ENCODE measurements around the gene NDEL1. TPM values are rescaled to one million over a fixed set of nuclear protein-coding genes. Genes with fewer than 3 reads are reported as not detected.
A peak's percentile ranks its signal among the peaks of the same experiment; 100 is the strongest.

NDEL1 gene
- total and polyA plus RNA-seq, 9 of the 15 experiments (the other 6 are each of a cell fraction or from before 2014, with no cell fraction given): 0.86 to 30.5 (median 22.7) TPM

DNA sequence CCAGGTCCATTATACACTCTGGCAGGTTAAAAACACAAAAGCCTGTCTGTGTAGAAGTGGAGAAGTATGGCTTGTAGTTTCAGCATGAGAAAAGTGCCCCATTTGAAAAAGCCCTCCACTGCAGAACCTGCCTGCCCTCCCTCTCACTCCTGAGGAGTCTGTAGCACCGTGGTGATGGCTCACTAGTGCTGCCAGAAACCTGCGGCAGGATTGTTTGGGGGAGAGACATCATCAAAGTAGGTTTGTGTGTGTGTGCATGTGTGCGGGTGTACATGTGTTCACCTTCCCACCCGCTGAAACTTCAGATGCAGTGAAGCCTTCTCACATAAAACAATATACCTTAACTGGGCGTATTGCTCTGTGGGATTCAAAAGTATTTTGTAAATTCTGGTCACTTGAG lies 26.9 kb downstream of the NDEL1 start (continued):
- TF ChIP-seq, protein P1, sequence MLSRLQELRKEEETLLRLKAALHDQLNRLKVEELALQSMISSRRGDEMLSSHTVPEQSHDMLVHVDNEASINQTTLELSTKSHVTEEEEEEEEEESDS (CRISPR knock-in tag; IDR thresholded peaks at IDR 0.05): no peak
- no peak for TF ChIP-seq CHD2 (IDR thresholded peaks at IDR 0.05; ENCODE audit: low read depth, low read length)

GRCh38 chr17:8463099-8463498 lies 27.4 kb downstream of the NDEL1 start:
- no peak for FAIRE-seq

GRCh38 chr17:8464941-8465340 lies 29.3 kb downstream of the NDEL1 start:
- no peaks in the 10 kb centered on the region for H3K79me2 ChIP-seq (ENCODE audit: control insufficient read depth, insufficient read depth, low read length)
- no peak for ATAC-seq
- no peaks in the 10 kb centered on the region for H4K20me1 ChIP-seq (replicated peaks; ENCODE audit: control insufficient read depth, insufficient read depth, low read length)
- no peak overlapping the region for H3K4me3 ChIP-seq
- no peak overlapping the region for H2AFZ ChIP-seq (ENCODE audit: low read depth, low read length)
- H3K9ac ChIP-seq (ENCODE audit: insufficient read depth in 1 of 2, low read depth in 2 of 2, low read length in 2 of 2): no peak overlapping the region
- no peak overlapping the region for H3K4me2 ChIP-seq (ENCODE audit: insufficient read depth, low read length)
- no peaks in the 10 kb centered on the region for H3K27me3 ChIP-seq (ENCODE audit: control insufficient read depth in 2 of 2, insufficient read depth in 2 of 2, low read length in 2 of 2)
- no TSS peak for BruUV-seq (replicated peaks)
- ChIA-PET POLR2A (interaction anchor here (1.2 kb wide), 1 partner anchor 28 kb away, joined by 3 read pairs; no protein-coding TSS in a partner anchor), CTCF (ENCODE audit: low intra/inter-chr PET ratio) (no interaction called here)
- H3K9me3 ChIP-seq (replicated peaks; ENCODE audit: control insufficient read depth, insufficient read depth, low read depth, low read length): no peaks in the 10 kb centered on the region
- 60% methylated on average over 3 of the region's 4 CpGs for WGBS (ENCODE audit: insufficient coverage, low coverage, missing lambda C conversion rate)
- peaks cover 64% of the 10 kb centered on the region for H3K36me3 ChIP-seq (ENCODE audit: control insufficient read depth, insufficient read depth, low read length)
- H3K27ac ChIP-seq (ENCODE audit: extremely low read depth, low read depth, low read length): no peak overlapping the region
- FAIRE-seq: no peak
- in situ Hi-C loops (cut with MboI) (no loop called here), intact Hi-C loops (cut with micrococcal nuclease) (no loop called here)
- no peak for DNase-seq (ENCODE audit: extremely low read depth in 1 of 4, low spot score in 3 of 4)
- H3K9me1 ChIP-seq (ENCODE audit: control insufficient read depth, insufficient read depth, low read length): no peaks in the 10 kb centered on the region
- peaks cover 0 to 3% of the 10 kb centered on the region in 2 experiments; a peak in 2 of 5 replicates for H3K4me1 ChIP-seq (replicated peaks in 1 of 2; ENCODE audit: control insufficient read depth in 2 of 2, insufficient read depth in 2 of 2, low read length in 2 of 2)

More at GRCh38 chr17:8463099-8463498, 27.4 kb downstream of the NDEL1 start:
- H4K20me1 ChIP-seq (replicated peaks; ENCODE audit: control insufficient read depth, insufficient read depth, low read length): no peaks in the 10 kb centered on the region; the same call in 1 of the 2 replicates
- no TSS peak for BruUV-seq (replicated peaks)
- in situ Hi-C loops (cut with MboI) (no loop called here), intact Hi-C loops (cut with micrococcal nuclease) (no loop called here)
- no peaks in the 10 kb centered on the region for H3K9me1 ChIP-seq (ENCODE audit: control insufficient read depth, insufficient read depth, low read length)
- H3K27me3 ChIP-seq (ENCODE audit: control insufficient read depth in 2 of 2, insufficient read depth in 2 of 2, low read length in 2 of 2): no peaks in the 10 kb centered on the region
- H3K36me3 ChIP-seq (ENCODE audit: control insufficient read depth, insufficient read depth, low read length): peaks cover 76% of the 10 kb centered on the region
- no peak for DNase-seq (ENCODE audit: extremely low read depth in 1 of 4, low spot score in 3 of 4)
- H3K9ac ChIP-seq (ENCODE audit: insufficient read depth in 1 of 2, low read depth in 2 of 2, low read length in 2 of 2): no peak overlapping the region
- TF ChIP-seq ZNF316 (IDR thresholded peaks at IDR 0.05) (0 out of 2 replicates have a peak, but pooled peaks have one; percentile 2), ETS2 (tag; IDR thresholded peaks at IDR 0.05; ENCODE audit: borderline replicate concordance, poor library complexity, severe bottlenecking) (no peak)
- no peaks in the 10 kb centered on the region for H3K79me2 ChIP-seq (ENCODE audit: control insufficient read depth, insufficient read depth, low read length)
- H2AFZ ChIP-seq (ENCODE audit: low read depth, low read length): no peak overlapping the region
- no peaks in the 10 kb centered on the region for H3K9me3 ChIP-seq (replicated peaks; ENCODE audit: control insufficient read depth, insufficient read depth, low read depth, low read length)
- H3K4me3 ChIP-seq: no peak overlapping the region
- 73% methylated on average over 4 of the region's 5 CpGs for WGBS (ENCODE audit: insufficient coverage, low coverage, missing lambda C conversion rate)
- H3K4me2 ChIP-seq (ENCODE audit: insufficient read depth, low read length): no peak overlapping the region
- peaks cover 0 to 3% of the 10 kb centered on the region in 2 experiments; a peak in 2 of 5 replicates for H3K4me1 ChIP-seq (replicated peaks in 1 of 2; ENCODE audit: control insufficient read depth in 2 of 2, insufficient read depth in 2 of 2, low read length in 2 of 2)
- CTCF ChIA-PET (ENCODE audit: low intra/inter-chr PET ratio): no interaction called here
- no peak for ATAC-seq
- POLR2A ChIA-PET: interaction anchor here (0.7 kb wide), 1 partner anchor 315 kb away, joined by 4 read pairs; no protein-coding TSS in a partner anchor
- no peak overlapping the region for H3K27ac ChIP-seq (ENCODE audit: extremely low read depth, low read depth, low read length)

Data from K562 (cell line).